Measurements from ENCODE around the gene GREB1L.

The GREB1L gene

DNA sequence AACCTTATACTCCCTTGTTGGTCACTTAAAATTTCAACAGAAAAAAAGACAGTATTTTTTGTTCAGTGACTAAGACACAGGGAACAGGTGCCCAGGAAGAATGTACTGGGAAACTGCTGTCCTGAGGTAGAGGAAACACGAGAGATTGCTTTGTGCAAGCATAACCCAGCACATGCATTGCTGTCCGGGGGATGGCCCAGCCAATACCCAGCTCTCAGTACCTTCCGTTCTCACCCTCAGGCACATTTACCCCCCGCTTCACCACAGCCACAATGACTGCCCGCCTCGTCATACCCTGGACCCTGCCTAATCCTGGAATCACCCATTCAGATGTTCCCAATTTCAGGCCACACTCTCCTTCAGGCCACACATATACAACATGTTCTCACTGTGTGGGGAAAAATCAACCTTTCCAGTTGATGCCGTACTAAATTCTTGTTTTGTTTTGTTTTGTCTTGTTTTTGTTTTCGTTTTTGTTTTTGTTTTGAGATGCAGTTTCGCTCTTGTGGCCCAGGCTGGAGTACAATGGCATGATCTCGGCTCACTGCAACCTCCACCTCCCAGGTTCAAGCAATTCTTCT, 217.8 kb downstream of the GREB1L start:
- Histone ChIP-seq H3K4me1 (ENCODE audit: control insufficient read depth, insufficient read depth, low read length) (peaks cover 24% of the 10 kb centered on the region), H3K36me3 (ENCODE audit: control insufficient read depth, insufficient read depth, low read length, severe bottlenecking) (no peaks in the 10 kb centered on the region), H3K4me3 (ENCODE audit: low read length) (no peak overlapping the region), H3K9me3 (ENCODE audit: control insufficient read depth, low read length) (no peaks in the 10 kb centered on the region), H3K27me3 (replicated peaks; ENCODE audit: control insufficient read depth, insufficient read depth, low read length) (no peaks in the 10 kb centered on the region), H3K9ac (ENCODE audit: low read length) (no peak overlapping the region)
- DNase-seq (ENCODE audit: low read depth) = no peak

DNA sequence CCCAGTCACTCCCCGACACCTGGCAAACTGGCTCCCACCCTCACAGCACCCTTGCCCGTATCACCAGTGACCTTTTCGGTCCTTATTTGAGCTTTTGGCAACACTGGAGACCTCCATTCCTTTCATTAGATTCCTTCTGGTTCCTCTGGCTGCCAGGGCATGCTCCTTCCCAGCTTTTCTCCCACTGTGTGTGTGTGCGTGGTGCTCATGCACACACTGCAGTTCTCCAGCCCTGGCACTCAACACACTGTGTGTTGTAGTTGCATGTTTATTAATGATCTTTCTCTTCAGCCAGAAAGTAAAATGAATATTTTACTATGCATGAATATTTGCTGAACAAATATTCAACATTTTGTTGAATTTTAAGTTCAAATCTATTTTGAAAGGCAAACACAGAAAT, 219.4 kb downstream of the GREB1L start:
- Histone ChIP-seq H3K4me3 (ENCODE audit: low read length) (no peak overlapping the region), H3K27me3 (replicated peaks; ENCODE audit: control insufficient read depth, insufficient read depth, low read length) (no peaks in the 10 kb centered on the region), H3K9me3 (ENCODE audit: control insufficient read depth, low read length) (no peaks in the 10 kb centered on the region), H3K4me1 (ENCODE audit: control insufficient read depth, insufficient read depth, low read length) (peaks cover 24% of the 10 kb centered on the region), H3K9ac (ENCODE audit: low read length) (no peak overlapping the region), H3K36me3 (ENCODE audit: control insufficient read depth, insufficient read depth, low read length, severe bottlenecking) (no peaks in the 10 kb centered on the region)
- no peak for DNase-seq (ENCODE audit: low read depth)

DNA sequence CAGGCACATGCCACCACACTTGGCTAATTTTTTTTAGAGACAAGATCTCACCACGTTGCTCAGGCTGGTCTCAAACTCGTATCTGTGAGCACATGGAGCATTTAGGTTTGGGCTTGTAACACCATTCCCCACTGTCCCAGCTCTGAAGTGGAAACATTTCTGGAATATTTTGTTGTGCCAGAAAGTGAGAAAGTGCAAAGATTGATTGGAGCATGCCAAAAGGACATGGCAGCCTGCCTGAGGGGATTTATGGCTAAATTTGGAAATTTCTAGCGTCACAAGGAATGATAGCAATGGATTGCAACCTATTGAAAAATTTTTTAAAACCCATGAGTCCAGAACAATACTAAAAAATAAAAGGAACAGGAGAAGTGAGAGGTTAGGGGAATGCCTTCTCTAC, 221.7 kb downstream of the GREB1L start:
- Histone ChIP-seq H3K27me3 (replicated peaks; ENCODE audit: control insufficient read depth, insufficient read depth, low read length) (no peaks in the 10 kb centered on the region), H3K36me3 (ENCODE audit: control insufficient read depth, insufficient read depth, low read length, severe bottlenecking) (no peaks in the 10 kb centered on the region), H3K4me3 (ENCODE audit: low read length) (no peak overlapping the region), H3K4me1 (ENCODE audit: control insufficient read depth, insufficient read depth, low read length) (peaks cover 11% of the 10 kb centered on the region), H3K9ac (ENCODE audit: low read length) (no peak overlapping the region), H3K9me3 (ENCODE audit: control insufficient read depth, low read length) (no peaks in the 10 kb centered on the region)
- no peak for DNase-seq (ENCODE audit: low read depth)

DNA sequence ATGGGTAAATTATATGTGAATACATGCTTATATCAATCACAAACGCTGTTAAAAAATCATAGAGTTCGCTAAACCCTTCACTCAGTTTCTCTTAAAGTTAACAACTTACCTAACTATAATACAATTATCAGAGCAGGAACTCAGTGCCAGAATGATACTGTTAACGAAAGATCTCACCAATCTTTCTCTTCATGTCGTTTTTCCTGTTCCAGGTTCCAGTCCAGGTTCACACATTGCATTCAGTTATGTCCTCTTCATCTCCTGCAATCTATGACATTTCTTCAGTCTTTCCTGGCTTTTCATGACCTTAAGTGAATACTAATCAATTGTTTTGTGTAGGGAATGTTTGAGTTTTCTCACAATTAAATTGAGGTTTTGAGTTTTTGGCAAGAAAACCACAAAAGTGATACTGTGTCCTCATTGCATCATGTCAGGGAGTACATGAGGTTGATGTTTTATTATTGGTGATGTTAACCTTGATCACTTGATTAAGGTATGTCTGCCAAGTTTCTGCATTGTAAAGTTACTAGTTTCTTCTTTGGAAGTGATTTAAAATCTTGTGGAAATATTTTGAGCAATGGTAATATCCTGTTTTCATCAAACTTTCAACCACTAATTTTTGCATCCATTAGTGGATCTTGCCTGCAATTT, 226.6 kb downstream of the GREB1L start:
- Histone ChIP-seq H3K4me3 (ENCODE audit: low read length) (no peak overlapping the region), H3K9ac (ENCODE audit: low read length) (no peak overlapping the region), H3K9me3 (ENCODE audit: control insufficient read depth, low read length) (no peaks in the 10 kb centered on the region), H3K36me3 (ENCODE audit: control insufficient read depth, insufficient read depth, low read length, severe bottlenecking) (no peaks in the 10 kb centered on the region), H3K27me3 (replicated peaks; ENCODE audit: control insufficient read depth, insufficient read depth, low read length) (no peaks in the 10 kb centered on the region), H3K4me1 (ENCODE audit: control insufficient read depth, insufficient read depth, low read length) (peaks cover 10% of the 10 kb centered on the region)
- DNase-seq (ENCODE audit: low read depth) = no peak

GRCh38 chr18:21472741-21473140, 230.7 kb downstream of the GREB1L start:
- Histone ChIP-seq H3K9ac (ENCODE audit: low read length) (no peak overlapping the region), H3K27me3 (replicated peaks; ENCODE audit: control insufficient read depth, insufficient read depth, low read length) (no peaks in the 10 kb centered on the region), H3K4me3 (ENCODE audit: low read length) (no peak overlapping the region), H3K9me3 (ENCODE audit: control insufficient read depth, low read length) (no peaks in the 10 kb centered on the region), H3K4me1 (ENCODE audit: control insufficient read depth, insufficient read depth, low read length) (peaks cover 6% of the 10 kb centered on the region), H3K36me3 (ENCODE audit: control insufficient read depth, insufficient read depth, low read length, severe bottlenecking) (no peaks in the 10 kb centered on the region)
- no peak for DNase-seq (ENCODE audit: low read depth)

DNA sequence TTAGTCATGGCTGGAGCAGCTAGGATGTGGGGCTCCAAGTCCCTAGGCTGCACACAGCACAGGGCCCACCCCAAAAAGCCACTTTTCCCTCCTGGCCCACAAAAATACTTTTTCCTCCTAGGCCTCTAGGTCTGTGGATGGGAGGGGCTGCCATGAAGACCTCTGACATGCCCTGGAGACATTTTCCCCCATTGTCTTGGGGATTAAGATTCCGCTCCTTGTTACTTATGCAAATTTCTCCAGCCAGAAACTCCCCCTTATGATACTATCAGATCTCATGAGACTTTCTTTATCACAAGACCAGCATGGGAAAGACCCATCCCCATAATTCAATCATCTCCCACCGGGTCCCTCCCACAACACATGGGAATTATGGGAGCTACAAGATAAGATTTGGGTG, 232.6 kb downstream of the GREB1L start:
- no peaks in the 10 kb centered on the region for H3K4me1 ChIP-seq (ENCODE audit: control insufficient read depth, insufficient read depth, low read length)
- H3K36me3 ChIP-seq (ENCODE audit: control insufficient read depth, insufficient read depth, low read length, severe bottlenecking) = no peaks in the 10 kb centered on the region
- H3K9ac ChIP-seq (ENCODE audit: low read length) = no peak overlapping the region
- no peak overlapping the region for H3K4me3 ChIP-seq (ENCODE audit: low read length)
- no peak for DNase-seq (ENCODE audit: low read depth)
- no peaks in the 10 kb centered on the region for H3K9me3 ChIP-seq (ENCODE audit: control insufficient read depth, low read length)
- H3K27me3 ChIP-seq (replicated peaks; ENCODE audit: control insufficient read depth, insufficient read depth, low read length) = no peaks in the 10 kb centered on the region

- Histone ChIP-seq H3K27me3 (replicated peaks; ENCODE audit: control insufficient read depth, insufficient read depth, low read length) (no peaks in the 10 kb centered on the region), H3K9ac (ENCODE audit: low read length) (no peak overlapping the region), H3K36me3 (ENCODE audit: control insufficient read depth, insufficient read depth, low read length, severe bottlenecking) (no peaks in the 10 kb centered on the region), H3K4me1 (ENCODE audit: control insufficient read depth, insufficient read depth, low read length) (no peaks in the 10 kb centered on the region), H3K9me3 (ENCODE audit: control insufficient read depth, low read length) (no peaks in the 10 kb centered on the region), H3K4me3 (ENCODE audit: low read length) (no peak overlapping the region)
- no peak for DNase-seq (ENCODE audit: low read depth)
Measured at GRCh38 chr18:21479721-21480120, 237.7 kb downstream of the GREB1L start.

DNA sequence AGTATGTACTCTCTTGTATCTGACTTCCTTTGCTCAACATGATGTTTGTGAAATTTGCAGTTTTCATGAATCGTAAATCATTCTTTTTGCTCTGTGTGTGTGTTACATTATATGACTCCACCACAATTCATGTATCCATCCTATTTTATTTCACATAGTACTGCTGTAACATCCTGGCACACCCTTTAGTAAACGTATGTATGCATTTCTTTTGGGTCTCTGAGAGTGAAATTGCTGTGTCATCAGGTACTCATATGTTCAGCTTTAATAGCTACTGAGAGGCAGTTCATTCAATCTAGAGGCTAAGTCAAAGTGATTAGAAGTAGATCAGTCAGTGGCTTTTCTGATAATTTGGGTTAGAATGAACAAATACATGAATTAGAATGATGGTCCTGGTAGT, 239.7 kb downstream of the GREB1L start:
- no peaks in the 10 kb centered on the region for H3K9me3 ChIP-seq (ENCODE audit: control insufficient read depth, low read length)
- H3K36me3 ChIP-seq (ENCODE audit: control insufficient read depth, insufficient read depth, low read length, severe bottlenecking) = no peaks in the 10 kb centered on the region
- H3K27me3 ChIP-seq (replicated peaks; ENCODE audit: control insufficient read depth, insufficient read depth, low read length) = no peaks in the 10 kb centered on the region
- DNase-seq (ENCODE audit: low read depth) = no peak
- H3K4me1 ChIP-seq (ENCODE audit: control insufficient read depth, insufficient read depth, low read length) = peaks cover 7% of the 10 kb centered on the region
- no peak overlapping the region for H3K4me3 ChIP-seq (ENCODE audit: low read length)
- H3K9ac ChIP-seq (ENCODE audit: low read length) = no peak overlapping the region

GRCh38 chr18:21483051-21483450, 241.0 kb downstream of the GREB1L start:
- H3K36me3 ChIP-seq (ENCODE audit: control insufficient read depth, insufficient read depth, low read length, severe bottlenecking) = no peaks in the 10 kb centered on the region
- no peak overlapping the region for H3K9ac ChIP-seq (ENCODE audit: low read length)
- peaks cover 7% of the 10 kb centered on the region for H3K4me1 ChIP-seq (ENCODE audit: control insufficient read depth, insufficient read depth, low read length)
- no peak for DNase-seq (ENCODE audit: low read depth)
- H3K9me3 ChIP-seq (ENCODE audit: control insufficient read depth, low read length) = no peaks in the 10 kb centered on the region
- no peak overlapping the region for H3K4me3 ChIP-seq (ENCODE audit: low read length)
- H3K27me3 ChIP-seq (replicated peaks; ENCODE audit: control insufficient read depth, insufficient read depth, low read length) = no peaks in the 10 kb centered on the region

GRCh38 chr18:21484851-21485636, 243.0 kb downstream of the GREB1L start:
- Histone ChIP-seq H3K36me3 (ENCODE audit: control insufficient read depth, insufficient read depth, low read length, severe bottlenecking) (peaks cover 2% of the 10 kb centered on the region), H3K9me3 (ENCODE audit: control insufficient read depth, low read length) (no peaks in the 10 kb centered on the region), H3K9ac (ENCODE audit: low read length) (no peak overlapping the region), H3K4me1 (ENCODE audit: control insufficient read depth, insufficient read depth, low read length) (peaks cover 7% of the 10 kb centered on the region), H3K4me3 (ENCODE audit: low read length) (no peak overlapping the region), H3K27me3 (replicated peaks; ENCODE audit: control insufficient read depth, insufficient read depth, low read length) (no peaks in the 10 kb centered on the region)
- DNase-seq (ENCODE audit: low read depth) = peak; percentile 48

- H3K4me1 ChIP-seq (ENCODE audit: control insufficient read depth, insufficient read depth, low read length) = peaks cover 7% of the 10 kb centered on the region
- peaks cover 11% of the 10 kb centered on the region for H3K36me3 ChIP-seq (ENCODE audit: control insufficient read depth, insufficient read depth, low read length, severe bottlenecking)
- no peaks in the 10 kb centered on the region for H3K9me3 ChIP-seq (ENCODE audit: control insufficient read depth, low read length)
Measured at GRCh38 chr18:21486905-21487437, 244.9 kb downstream of the GREB1L start.

More at GRCh38 chr18:21486905-21487437, 244.9 kb downstream of the GREB1L start:
- Histone ChIP-seq H3K4me3 (ENCODE audit: low read length) (no peak overlapping the region), H3K9ac (ENCODE audit: low read length) (no peak overlapping the region), H3K27me3 (replicated peaks; ENCODE audit: control insufficient read depth, insufficient read depth, low read length) (no peaks in the 10 kb centered on the region)
- no peak for DNase-seq (ENCODE audit: low read depth)
